CD4-positive, alpha-beta T cell (primary cell): Measurements from ENCODE around the gene KRAS. TPM values are rescaled to one million over a fixed set of nuclear protein-coding genes. Genes with fewer than 3 reads are reported as not detected.

Experiments
- ATAC-seq: fragments of 200-7000 bp; cut with Tn5 transposase; one replicate; pipeline ENCODE4 v1.10.0; 2022; ENCODE audit warnings: mild to moderate bottlenecking; ENCODE audit not compliant: poor library complexity
- CTCF ChIA-PET: fragments of 350-600 bp; sonication (Branson Sonifier 250); formaldehyde crosslinking; loops from one replicate; lab custom pipeline; 2021; ENCODE audit warnings: antibody characterized with exemption, inconsistent platforms; lab: Charles Lee
- POLR2A ChIA-PET: fragments of 350-600 bp; sonication (Branson Sonifier 250); formaldehyde crosslinking; loops from one replicate; lab custom pipeline; 2021; ENCODE audit warnings: antibody characterized with exemption, inconsistent platforms; lab: Charles Lee
- DNase-seq, 14 experiments: peaks; one replicate each; pipeline ENCODE4 v3.0.0-alpha.2; 2013 to 2020; ENCODE audit warnings: mixed read lengths in 2 of 14
- H3K27ac ChIP-seq, 2 donors: one replicate each; pipeline versions ENCODE4 v1.5.1 to v1.7.0; 2013; ENCODE audit warnings: low read length in 2 of 2, low read depth in 1 of 2, mild to moderate bottlenecking in 1 of 2
- H3K27me3 ChIP-seq, 2 experiments: 1 replicate in 1 of 2; 2 replicates in 1 of 2; pipeline versions ENCODE4 v1.6.1 to v1.7.0; 2013; ENCODE audit warnings: low read length in 2 of 2, control low read depth in 1 of 2, mild to moderate bottlenecking in 1 of 2, moderate library complexity in 1 of 2; ENCODE audit not compliant: insufficient read depth in 2 of 2, control insufficient read depth in 1 of 2
- H3K36me3 ChIP-seq: one replicate; pipeline ENCODE4 v1.6.1; 2013; ENCODE audit warnings: low read length, control low read depth; ENCODE audit not compliant: insufficient read depth
- H3K4me1 ChIP-seq: one replicate; pipeline ENCODE4 v1.6.1; 2013; ENCODE audit warnings: low read length, control low read depth; ENCODE audit not compliant: insufficient read depth
- H3K4me3 ChIP-seq: one replicate; pipeline ENCODE4 v1.5.1; 2013; ENCODE audit warnings: mild to moderate bottlenecking, low read length, moderate library complexity
- H3K9me3 ChIP-seq, 2 experiments: 1 replicate in 1 of 2; 2 replicates in 1 of 2; pipeline versions ENCODE4 v1.6.1 to v1.7.0; 2013; ENCODE audit warnings: low read length in 2 of 2, mild to moderate bottlenecking in 2 of 2, control low read depth in 1 of 2, moderate library complexity in 1 of 2; ENCODE audit not compliant: control insufficient read depth in 1 of 2, insufficient read depth in 1 of 2
- H3K27ac Mint-ChIP-seq: one replicate; pipeline ENCODE4 v1.8.0; 2020; ENCODE audit warnings: mixed read lengths
- H3K27me3 Mint-ChIP-seq: one replicate; pipeline ENCODE4 v1.8.0; 2021; ENCODE audit warnings: mixed read lengths
- H3K36me3 Mint-ChIP-seq: one replicate; pipeline ENCODE4 v1.8.0; 2021; ENCODE audit warnings: low read depth, mixed read lengths
- H3K4me1 Mint-ChIP-seq: one replicate; pipeline ENCODE4 v1.8.0; 2021; ENCODE audit warnings: low read depth, mixed read lengths
- H3K4me3 Mint-ChIP-seq: one replicate; pipeline ENCODE4 v1.8.0; 2020; ENCODE audit warnings: mild to moderate bottlenecking, mixed read lengths
- H3K9me3 Mint-ChIP-seq: one replicate; pipeline ENCODE4 v1.8.0; 2020; ENCODE audit warnings: mixed read lengths
- intact Hi-C, 2 experiments: fragments of 100-400 bp; cut with DNase I in 1 of 2; cut with micrococcal nuclease in 1 of 2; formaldehyde crosslinking; loops; one replicate each; pipeline versions ENCODE4 v1.15.1 to v1.9.0; 2023 to 2025; cut with DNase I, micrococcal nuclease
- total RNA-seq, 174 experiments: library from RNA in 2 of 174; stranded (reverse) in 2 of 174; gene quantifications; one replicate each; pipeline ENCODE4 v1.2.3 and lab custom pipeline; 2021 to 2026
- TF ChIP-seq, protein P1 (sequence below): fragments of 200-600 bp; IDR thresholded peaks from one replicate; pipeline ENCODE4 v1.8.0; 2022; ENCODE audit warnings: antibody characterized with exemption, mild to moderate bottlenecking

KRAS gene
- total RNA-seq, 2 experiments from 2014 or later: 45.0 to 48.7 TPM

DNA sequence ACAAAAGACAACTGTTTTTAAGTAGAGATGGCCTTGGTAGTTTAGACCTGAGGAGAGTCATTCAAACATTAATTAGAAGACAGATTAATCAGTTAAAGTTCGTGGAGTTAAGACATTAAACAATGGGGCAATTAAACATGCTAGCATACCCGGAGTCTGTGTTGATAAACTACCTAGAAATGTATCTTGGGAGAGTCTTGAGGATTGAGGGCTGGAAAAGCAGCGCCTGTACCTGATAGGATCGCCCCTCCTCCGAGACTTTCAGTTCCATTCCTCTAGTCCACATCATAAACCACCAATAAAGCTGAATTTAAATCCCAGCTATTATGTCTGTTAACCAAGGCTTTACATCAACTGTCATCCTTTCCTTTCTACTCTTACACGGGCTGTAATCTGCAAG lies 1.0 kb upstream of the KRAS start:
- peak overlapping the region; percentile 87 for H3K4me3 Mint-ChIP-seq
- no peaks in the 10 kb centered on the region for H3K27me3 Mint-ChIP-seq

DNA sequence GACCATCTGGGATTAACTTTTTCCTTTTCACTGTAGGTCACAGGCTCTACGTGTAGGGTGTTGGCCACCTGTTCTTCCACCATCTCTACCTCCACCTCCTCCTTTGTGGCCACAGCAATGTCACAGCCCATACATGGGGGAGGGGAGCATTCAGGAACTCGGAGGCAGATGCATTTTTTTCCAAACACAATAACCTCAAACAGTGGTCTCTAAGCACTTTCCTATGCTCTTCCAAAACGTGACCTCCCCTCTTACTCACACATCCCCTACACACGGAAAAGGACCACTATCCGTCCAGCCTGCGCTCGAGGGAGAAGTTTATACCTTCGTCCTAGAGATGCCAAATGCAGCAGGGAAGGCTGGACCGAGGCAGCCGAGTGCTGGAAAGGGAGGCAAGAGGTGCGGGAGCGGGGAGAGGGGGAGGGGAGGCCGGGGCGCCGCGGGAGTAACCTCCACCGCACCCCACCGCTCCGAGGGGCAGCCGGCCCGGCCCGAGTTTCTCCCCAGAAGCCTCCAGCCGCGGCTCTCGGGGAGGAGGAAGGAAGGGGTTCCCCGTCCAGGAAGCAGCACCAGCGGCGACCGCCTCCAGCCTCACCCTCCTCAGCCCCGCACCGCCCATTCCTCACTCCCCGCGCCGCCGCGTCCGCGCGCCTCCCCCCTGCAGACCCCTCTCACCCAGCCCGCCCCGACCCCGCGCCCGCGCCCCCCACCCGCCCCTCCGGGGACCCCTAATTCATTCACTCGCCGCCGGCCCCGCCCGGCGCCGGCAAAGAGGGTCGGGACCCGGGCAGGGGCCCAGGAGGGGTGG lies 594 bp downstream of the KRAS start:
- Histone ChIP-seq H3K27ac (peak overlapping the region; percentile 52 to 73), H3K27me3 (no peaks in the 10 kb centered on the region), H3K4me1 (peaks cover 29% of the 10 kb centered on the region), H3K4me3 (peak overlapping the region; percentile 85), H3K9me3 (no peaks in the 10 kb centered on the region), H3K36me3 (peaks cover 4% of the 10 kb centered on the region)
- Mint-ChIP-seq H3K27me3 (no peaks in the 10 kb centered on the region), H3K4me1 (peaks cover 62% of the 10 kb centered on the region), H3K27ac (peak overlapping the region; percentile 85), H3K36me3 (peaks cover 33% of the 10 kb centered on the region), H3K4me3 (peak overlapping the region; percentile 99), H3K9me3 (no peaks in the 10 kb centered on the region)
- POLR2A ChIA-PET: interaction anchor here (0.6 to 1.9 kb wide), 26 partner anchors 8 to 850 kb away, joined by 3 to 33 read pairs (median 4); partner anchors contain the start of genes DNAI7 and ETFRF1
- intact Hi-C loops: loop anchor here in 1 of 2 experiments (5.0 to 10.0 kb wide), 3 partner anchors 47 to 198 kb away; a partner anchor contains a TSS
- ATAC-seq (peak; percentile 42), DNase-seq (peak; percentile 18 to 76 (median 40))
- CTCF ChIA-PET: interaction anchor here (1.2 to 1.9 kb wide), 3 partner anchors 9 to 137 kb away, joined by 4 to 11 read pairs (median 10); no protein-coding TSS in a partner anchor
- TF ChIP-seq, protein P1, sequence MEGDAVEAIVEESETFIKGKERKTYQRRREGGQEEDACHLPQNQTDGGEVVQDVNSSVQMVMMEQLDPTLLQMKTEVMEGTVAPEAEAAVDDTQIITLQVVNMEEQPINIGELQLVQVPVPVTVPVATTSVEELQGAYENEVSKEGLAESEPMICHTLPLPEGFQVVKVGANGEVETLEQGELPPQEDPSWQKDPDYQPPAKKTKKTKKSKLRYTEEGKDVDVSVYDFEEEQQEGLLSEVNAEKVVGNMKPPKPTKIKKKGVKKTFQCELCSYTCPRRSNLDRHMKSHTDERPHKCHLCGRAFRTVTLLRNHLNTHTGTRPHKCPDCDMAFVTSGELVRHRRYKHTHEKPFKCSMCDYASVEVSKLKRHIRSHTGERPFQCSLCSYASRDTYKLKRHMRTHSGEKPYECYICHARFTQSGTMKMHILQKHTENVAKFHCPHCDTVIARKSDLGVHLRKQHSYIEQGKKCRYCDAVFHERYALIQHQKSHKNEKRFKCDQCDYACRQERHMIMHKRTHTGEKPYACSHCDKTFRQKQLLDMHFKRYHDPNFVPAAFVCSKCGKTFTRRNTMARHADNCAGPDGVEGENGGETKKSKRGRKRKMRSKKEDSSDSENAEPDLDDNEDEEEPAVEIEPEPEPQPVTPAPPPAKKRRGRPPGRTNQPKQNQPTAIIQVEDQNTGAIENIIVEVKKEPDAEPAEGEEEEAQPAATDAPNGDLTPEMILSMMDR: no peak

More for the DNA sequence above, 1.0 kb upstream of the KRAS start:
- H3K36me3 ChIP-seq: no peaks in the 10 kb centered on the region
- ChIA-PET CTCF (interaction anchor here (1.0 to 1.9 kb wide), 2 partner anchors 11 to 132 kb away, joined by 3 to 11 read pairs; no protein-coding TSS in a partner anchor), POLR2A (interaction anchor here (1.1 to 1.9 kb wide), 8 partner anchors 10 to 125 kb away, joined by 4 to 33 read pairs (median 5); no protein-coding TSS in a partner anchor)
- H3K4me1 ChIP-seq: peaks cover 29% of the 10 kb centered on the region
- ATAC-seq (no peak), DNase-seq (no peak)
- H3K36me3 Mint-ChIP-seq: peaks cover 21% of the 10 kb centered on the region
- intact Hi-C loops: loop anchor here in 1 of 2 experiments (5.0 kb wide), 2 partner anchors 46 to 199 kb away; a partner anchor contains a TSS
- peak overlapping the region; percentile 85 for H3K4me3 ChIP-seq
- peaks cover 52% of the 10 kb centered on the region for H3K4me1 Mint-ChIP-seq
- TF ChIP-seq, protein P1: no peak
- H3K9me3 ChIP-seq: no peaks in the 10 kb centered on the region
- peak overlapping the region; percentile 85 for H3K27ac Mint-ChIP-seq
- H3K27me3 ChIP-seq: no peaks in the 10 kb centered on the region
- H3K27ac ChIP-seq: peak overlapping the region in 1 of 2 donors; percentile 73
- H3K9me3 Mint-ChIP-seq: no peaks in the 10 kb centered on the region

DNA sequence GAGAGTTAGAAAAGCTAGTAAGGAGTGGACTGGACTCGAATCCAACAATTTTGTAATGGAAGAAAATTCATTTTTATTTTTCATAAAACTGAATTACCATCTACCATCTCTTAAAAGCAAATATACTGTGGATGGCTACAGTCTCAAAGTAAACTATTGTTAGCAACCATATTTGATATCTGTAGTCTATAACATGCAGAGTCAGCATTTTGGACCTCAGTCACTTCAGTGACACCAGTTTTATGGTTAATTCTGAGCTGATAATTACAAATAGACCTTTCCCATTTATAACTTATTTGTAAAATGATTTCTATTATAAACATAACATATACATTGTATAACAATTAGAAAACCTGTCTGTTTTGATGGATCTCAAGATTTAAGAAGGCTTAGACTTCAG lies 2.0 kb downstream of the KRAS start:
- ChIA-PET CTCF (interaction anchor here (1.2 to 1.8 kb wide), 2 partner anchors 134 to 139 kb away, joined by 4 to 10 read pairs; no protein-coding TSS in a partner anchor), POLR2A (interaction anchor here (1.2 to 1.6 kb wide), 4 partner anchors 9 to 136 kb away, joined by 3 to 6 read pairs (median 4); no protein-coding TSS in a partner anchor)
- no peak for ATAC-seq
- TF ChIP-seq, protein P1: no peak
- intact Hi-C loops: loop anchor here in 1 of 2 experiments (10.0 kb wide), 1 partner anchor 76 kb away; no protein-coding TSS in a partner anchor
- peaks cover 14% of the 10 kb centered on the region for H3K36me3 ChIP-seq
- no peak overlapping the region for H3K27ac ChIP-seq
- no peaks in the 10 kb centered on the region for H3K9me3 ChIP-seq
- Mint-ChIP-seq H3K27ac (peak overlapping the region; percentile 85), H3K27me3 (no peaks in the 10 kb centered on the region), H3K4me1 (peaks cover 73% of the 10 kb centered on the region), H3K36me3 (peaks cover 47% of the 10 kb centered on the region), H3K9me3 (no peaks in the 10 kb centered on the region), H3K4me3 (peak overlapping the region; percentile 93)
- peaks cover 29% of the 10 kb centered on the region for H3K4me1 ChIP-seq
- no peak for DNase-seq
- H3K27me3 ChIP-seq: no peaks in the 10 kb centered on the region
- no peak overlapping the region for H3K4me3 ChIP-seq
